Activated T-cell treated with anti-CD3 and anti-CD28 coated beads, Interleukin-2, amount 50 U/mL, for 1 hour (primary cell): ENCODE measurements around the gene CD5L.

Experiments
- DNase-seq: peaks from one replicate; pipeline ENCODE4 v3.0.0-alpha.2; 2020

The CD5L gene

DNA sequence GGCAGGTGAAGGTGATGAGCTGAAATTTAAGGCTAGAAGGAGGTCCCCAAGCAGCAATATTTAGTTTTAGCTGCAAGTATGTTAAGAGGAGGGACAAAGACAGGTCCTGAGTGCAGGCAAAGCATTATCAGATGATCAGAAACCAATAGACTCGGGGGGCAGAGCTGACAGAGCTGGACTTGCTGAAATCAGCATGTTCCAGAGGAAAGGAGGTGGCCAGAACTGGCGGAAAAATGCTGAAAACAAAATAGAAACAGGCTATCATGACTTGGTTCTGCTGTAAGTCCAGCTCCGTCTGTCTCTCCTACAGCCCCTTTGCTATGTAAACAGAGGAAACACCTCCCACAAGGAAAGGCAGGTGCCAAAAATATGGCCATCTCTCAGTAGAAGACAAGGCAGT lies at the start of gene CD5L:
CD5L (minus strand) TSS at position 101 of the 400 bp plus-strand sequence. CDS start 107 bp downstream, outside the sequence.
- no peak for DNase-seq

DNA sequence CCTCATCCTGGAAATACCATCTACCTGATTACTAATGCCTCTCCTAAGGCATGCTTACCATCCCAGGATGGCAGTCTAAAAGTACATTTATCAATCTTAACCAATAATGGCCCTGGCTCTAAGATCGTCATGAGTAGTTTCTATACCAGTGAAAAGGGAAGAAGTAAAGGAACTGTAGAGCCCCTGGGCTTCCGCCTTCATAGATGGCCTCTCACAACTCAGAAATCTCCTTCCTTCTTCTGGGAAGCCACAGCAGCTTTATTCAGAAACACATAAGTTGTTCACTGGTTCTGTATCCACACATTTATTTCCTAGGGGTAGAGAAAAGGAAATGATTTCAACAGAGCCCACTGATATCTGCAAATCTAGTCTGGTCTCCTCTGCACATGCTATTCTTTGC lies 41.0 kb upstream of the CD5L start:
- no peak for DNase-seq

DNA sequence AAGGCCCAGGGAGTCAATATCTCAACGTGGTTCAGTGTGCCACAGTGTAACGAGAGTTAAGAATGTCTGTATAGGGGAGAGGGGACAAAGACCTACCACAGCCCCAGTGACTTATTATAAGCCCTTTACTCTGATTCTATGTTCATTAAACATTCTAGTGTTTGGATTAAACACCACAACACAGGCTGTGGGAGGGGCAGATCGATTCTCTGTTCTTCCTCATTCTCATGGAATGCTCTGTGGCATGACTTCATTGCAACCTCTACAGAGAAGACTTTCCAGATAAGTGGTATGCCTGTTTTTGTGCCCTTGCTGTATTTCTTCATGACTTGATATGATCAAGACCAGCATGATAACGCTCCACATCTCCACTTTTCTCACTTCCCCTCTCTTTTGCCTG lies 39.0 kb upstream of the CD5L start:
- DNase-seq, result no peak

DNA sequence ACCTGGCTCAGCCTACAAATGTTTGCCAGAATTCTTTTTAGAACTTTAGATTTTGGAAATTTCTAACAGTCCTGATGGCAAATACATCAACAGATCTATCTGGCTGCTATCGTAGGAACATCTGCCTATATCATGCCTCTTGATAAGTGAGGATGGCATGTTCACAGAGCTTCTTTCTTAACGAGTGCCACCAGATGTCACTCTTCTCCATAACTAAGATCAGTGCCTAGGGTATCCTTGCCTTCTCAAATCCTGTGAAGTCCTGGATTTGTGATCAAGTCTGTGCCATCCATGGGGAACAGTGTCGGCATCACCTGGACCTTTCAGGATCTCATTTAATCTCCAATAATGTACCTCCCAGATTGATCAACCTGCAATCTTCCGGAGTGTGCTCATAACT lies 36.5 kb upstream of the CD5L start:
- no peak for DNase-seq

DNA sequence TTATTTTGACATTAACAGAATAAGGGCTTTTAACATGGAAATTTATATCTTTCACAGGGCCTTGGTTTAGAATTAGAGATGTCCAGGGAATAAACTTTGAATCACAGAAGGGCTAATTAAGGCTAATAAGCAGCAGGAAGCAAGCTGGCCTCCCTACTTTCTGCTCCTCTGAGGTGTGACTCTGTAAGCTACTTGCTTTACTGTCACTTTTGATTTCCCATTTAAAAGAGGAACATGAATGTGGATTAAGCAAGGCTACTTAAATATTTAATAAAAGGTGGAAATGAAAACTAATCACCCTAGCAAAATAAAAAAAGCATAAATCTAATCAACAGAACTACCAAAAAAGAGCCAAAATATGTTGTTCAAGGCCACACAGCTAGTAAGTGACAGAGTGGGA lies 28.9 kb upstream of the CD5L start:
- no peak for DNase-seq

DNA sequence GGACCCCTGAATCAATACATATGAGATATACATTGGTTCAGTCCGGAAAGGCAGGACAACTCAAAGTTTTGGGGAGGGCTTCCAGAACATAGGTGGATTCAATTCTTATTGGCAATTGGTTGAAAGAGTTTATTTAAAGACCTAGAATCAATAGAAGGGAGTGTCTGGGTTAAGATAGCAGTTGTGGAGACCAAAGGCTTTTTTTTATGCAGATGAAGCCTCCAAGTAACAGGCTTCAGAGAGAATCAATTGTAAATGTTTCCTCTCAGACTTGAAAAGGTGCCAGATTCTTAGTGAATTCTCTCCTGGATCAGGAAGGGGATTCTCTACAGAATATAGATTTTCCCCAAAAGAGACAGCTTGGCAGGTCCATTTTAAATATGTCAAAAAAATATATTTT lies 27.0 kb upstream of the CD5L start:
- DNase-seq, result no peak

DNA sequence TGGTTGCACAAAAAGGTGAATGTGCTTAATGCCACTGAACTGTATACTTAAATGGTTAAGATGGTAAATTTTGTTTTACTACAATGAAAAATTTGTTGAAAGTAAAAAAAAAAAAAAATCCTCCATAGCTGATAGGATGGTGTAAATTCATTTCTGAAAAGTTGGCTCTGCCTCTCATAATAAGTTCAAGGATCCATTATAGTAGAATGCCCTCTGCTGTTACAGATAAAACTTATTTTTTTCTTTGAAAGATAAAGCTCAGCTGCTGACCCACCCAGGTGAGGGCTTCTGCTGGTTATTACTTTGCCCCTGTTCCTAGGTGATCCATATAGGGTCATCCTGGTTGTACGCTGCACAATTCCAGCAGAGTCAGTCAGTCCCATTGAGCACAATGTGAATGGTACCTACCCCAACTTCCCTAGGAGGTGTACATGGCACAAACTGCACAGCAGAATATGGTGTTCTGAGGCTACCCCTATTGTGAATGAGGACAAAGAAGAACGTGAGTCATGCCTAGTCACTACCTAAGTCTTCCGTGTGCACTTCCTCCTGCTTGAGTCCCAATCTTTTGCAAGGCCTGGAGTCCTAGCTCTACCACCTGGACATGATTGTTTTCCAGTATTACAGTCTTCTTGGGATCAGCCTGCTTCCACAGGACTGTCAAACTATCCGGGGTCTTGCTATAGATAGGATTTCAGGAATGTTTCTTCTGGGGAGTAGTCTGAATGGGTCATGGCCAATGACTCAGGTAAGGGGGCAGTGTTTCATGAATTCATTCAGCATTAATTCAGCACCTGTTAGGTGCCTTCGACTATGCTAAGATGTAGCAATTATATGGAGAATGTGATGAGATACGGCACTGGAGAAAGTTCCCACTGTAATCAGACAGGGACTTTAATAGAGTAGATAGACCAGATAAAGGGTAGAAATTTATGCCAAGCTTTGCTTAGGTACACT lies 20.8 kb upstream of the CD5L start:
- DNase-seq, result no peak

DNA sequence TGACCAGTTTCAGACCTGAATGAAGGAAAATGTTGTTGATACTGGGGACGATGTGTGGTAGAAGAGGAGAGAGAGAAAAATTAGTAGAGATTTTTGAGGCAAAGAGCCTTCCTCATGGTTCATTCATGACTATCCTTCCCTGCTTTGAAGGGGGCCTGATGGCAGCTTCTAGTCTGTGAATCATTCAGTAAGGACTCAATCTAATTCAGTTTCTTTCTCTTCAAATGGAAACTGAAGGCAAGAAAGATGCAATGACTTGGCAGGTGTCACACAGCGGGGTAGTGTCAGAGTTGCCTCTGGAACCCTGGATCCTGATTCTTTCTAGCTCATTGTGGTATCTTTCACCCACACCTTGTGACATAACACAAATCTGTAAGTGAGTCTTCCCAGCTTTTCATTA lies 14.9 kb upstream of the CD5L start:
- DNase-seq, result no peak

DNA sequence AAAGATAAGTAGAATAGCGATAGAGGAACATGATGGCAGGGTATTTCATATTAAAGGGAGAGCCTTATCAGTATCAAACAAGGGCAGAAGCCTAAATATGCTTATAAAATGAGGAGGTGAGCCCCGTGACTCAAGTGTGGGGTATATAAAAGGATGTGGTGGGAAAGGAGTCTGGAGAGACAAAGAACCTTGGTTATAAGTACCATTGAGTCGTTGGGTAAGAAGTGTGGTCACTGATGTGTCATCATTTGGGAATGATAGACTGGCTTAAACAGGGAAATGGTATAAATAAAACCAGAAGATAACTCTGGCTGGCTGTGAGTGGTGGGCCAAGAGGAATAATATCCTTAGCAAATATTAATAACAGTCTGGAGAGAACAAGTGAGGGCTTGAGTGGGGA lies 10.9 kb upstream of the CD5L start:
- no peak for DNase-seq

DNA sequence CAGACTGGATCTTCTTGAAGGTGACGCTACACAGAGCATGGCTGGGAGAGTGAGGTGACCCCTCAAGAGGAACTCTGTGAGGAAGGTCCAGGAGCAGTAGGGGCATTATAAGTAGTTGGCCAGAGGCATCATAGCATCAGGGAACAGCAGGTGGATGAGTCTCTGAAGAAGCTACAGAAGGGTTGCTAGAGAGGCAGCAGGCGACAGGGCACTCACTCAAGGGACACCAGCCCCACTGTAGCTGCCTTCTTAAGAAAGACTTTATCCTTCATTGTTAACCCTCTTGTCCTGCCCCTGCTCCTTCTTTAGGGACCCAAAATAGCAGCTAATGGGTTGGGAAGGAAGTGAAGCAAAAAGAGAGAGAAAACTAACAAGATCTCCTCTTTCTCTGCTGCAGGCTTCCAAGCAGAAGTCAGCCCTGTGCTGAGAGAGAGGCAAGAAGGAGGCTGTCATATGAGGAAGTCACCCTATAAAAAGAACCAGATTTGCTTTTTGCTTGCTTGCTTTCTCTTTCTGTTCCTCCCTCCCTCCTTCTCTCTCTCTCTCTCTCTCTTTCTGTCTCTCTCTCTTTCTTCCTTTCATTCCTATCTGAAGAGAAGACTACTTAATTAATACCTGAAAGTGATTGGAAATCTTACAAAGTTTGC lies 7.7 kb upstream of the CD5L start:
- DNase-seq, result no peak

DNA sequence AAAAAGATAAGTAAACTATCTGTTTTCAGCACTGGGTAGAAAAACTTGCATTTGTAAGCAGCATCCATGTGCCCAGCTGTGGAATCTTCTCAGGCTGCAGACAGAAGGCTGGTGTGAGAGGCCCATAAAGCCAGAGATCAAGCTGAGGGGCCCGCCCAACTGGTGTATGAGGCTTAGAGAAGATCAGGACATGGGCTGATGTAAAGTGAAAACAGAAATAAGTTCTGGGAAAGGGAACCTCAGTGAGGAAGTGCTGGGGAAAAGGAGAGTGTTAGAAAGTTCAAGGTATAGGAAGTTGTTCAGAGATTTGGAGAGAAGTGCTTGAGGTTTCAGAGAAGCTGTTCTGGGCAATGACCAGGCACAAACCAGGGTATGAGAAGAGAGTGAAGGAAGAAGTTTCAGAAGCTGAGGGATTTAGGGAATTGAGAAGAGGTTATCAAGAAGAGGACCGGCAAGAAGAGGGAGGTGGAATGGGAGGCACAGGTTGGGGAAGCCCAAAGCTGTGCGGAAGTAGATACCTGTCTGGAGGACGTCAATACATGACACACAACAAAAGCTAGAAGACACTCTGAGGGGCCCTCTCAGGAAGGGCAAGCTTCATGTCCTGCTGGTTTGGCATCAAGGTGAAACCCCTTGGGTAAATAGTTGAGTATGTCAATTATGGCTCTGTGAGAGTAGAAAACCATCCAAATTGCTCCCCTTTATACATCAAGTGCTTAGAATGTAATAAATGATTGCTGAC lies 2.7 kb upstream of the CD5L start:
- no peak for DNase-seq

DNA sequence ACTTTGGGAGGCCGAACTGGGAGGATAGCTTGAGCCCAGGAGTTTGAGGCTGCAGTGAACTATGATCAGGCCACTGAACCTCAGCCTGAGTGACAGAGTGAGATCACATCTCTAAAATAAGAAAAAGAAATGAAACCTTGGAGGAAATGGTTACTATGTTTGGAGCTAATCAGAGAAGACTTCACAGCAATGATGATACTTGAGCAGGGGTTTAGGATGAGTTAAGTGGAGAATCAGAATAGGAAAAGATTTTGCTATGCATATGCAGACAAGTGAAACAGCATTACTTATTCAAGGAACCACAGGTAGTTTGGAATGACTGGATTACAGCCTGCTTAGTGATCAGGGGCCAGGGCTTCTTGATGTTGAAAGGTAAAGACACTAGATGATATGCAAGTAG lies 1.3 kb upstream of the CD5L start:
- no peak for DNase-seq

DNA sequence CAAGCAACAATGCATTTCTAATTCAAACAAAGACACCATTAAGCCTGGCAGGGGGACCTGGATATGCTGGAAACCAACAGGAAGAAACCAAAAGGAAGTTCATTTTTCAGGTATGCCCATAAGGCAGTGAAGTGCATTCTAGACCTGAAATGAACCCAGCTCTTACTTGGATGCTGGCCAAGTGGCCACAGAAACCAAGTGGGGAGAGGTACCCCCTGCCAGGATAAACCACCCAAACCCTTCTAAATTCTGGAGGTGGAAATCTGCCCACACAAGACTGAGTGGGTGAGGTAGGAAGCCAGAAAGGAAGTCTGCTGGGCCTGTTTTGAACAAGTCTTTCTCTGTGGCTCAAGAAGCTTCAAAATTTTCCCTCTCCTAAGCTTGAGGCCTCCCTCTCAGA lies 2.6 kb downstream of the CD5L start:
- DNase-seq, result no peak

DNA sequence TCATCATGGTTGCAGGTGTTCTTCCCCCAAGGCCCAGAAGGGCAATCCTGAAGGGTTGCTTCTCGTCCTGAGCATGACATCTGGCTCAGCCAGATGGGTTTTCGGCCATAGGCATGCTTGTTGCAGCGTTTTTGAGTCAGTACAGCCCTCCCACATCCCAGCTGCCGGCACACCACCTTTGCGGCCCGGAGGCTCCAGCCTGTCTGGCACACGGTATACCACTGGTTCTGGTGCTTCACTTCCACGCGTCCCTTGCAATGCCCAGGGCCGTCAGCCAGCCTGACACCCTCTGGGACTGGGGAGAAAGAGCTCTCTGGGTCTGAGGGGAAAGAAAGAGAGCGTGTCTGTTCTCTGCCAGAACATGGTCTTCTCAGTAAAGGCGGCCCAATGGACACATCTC lies 7.2 kb downstream of the CD5L start:
- no peak for DNase-seq

DNA sequence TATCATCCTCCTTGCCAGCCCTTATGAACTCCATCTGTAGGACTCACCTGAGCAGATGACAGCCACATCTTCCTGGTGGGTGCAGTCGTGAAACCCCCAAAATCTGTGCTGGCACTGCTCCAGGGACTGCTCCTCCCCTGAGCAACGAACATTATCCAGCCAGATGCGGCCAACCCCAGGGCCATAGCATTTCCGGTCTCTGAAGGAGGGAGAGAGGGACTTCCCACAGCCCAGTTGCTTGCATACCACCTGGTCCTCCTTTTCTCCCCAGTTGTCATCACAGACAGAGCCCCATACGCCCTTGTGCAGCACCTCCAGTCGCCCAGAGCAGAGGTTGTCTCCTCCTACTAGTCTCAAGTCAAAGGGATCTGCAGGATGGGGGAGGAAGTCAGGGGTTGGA lies 8.5 kb downstream of the CD5L start:
- no peak for DNase-seq

DNA sequence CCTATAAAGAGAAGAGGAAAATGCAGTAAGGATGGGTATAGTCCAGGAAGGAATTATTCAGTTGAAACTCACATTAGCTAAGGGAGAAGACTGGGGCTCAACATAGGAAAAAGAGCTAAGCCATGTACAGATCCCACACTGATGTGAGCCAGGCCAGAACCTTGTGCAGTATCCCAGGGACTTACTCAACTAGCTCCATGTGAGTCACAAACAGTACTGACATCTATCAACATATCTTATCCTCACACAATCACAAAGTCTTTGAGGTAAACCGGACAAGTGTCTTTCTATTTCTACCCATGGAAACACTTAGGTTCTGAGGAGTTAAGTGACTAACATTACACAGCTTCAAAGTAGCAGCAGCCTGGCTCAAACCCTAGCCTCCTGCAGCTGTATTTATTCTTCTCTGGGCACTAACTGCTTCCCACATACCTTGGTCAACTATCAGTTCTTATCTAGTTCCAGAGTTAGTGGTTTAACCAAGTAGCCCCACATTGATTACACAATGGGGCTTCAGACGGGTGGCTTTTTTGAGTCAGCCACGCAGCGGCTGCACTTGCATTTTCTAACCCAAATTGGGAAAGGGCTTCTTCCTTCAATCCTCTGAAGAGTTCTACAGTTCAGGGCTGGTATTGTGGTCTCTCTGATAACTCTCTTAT lies 9.5 kb downstream of the CD5L start:
- no peak for DNase-seq

DNA sequence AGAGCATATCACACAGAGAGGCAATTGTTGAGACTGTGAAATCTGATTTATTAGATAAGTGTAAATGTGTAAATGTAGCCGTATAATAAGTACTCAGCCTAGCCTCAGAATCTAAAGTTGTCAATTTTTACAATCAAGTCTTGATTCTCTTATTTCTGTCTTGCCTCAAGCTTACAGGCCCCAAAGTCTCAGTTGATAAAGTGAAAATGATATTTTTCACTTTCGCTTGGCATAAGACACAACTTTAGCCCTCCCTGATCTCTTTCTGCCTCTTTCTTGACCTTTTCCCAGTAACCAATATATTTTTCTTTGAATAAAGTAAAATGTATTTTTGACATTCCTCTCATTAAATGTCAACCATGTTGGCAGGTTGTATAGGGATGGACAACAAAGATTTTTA lies 10.7 kb downstream of the CD5L start:
- DNase-seq, result no peak

DNA sequence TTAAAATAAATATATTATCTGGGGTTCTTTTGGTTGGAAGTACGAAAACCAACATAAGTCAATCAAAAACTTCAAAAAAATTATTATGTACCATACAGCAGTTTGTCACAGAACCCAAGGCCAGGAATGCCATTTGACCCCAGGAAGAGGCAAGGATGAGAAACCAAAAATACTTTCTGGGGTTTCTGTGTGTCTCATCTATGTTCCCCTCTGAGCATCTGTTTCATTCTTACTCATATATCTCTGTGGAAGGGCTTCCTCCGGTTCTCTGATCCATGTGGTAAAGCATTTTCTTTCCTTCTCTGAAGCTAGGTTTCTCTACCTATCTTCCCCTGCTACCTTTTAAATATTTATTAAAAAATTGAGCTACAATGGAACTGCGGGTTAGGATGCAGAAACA lies 11.9 kb downstream of the CD5L start:
- no peak for DNase-seq

DNA sequence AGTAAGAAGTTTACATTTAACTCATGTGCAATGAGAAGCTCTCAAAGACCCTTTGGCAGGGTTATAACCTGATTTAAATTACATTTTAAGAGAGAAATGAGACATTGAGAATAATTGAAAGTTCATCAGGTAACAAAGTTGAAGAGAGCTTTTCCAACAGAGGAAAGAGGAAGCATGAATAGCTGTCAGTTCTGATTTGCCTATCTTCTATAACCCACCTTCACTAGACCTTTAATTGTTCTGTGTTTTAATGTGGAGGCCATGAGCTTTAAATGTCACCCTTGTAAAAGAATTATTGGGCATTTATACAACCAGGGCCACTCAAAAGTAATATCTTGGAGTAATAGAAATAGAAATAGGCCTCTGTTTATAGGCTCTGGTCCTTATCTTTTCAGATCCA lies 12.4 kb downstream of the CD5L start:
- DNase-seq, result no peak

DNA sequence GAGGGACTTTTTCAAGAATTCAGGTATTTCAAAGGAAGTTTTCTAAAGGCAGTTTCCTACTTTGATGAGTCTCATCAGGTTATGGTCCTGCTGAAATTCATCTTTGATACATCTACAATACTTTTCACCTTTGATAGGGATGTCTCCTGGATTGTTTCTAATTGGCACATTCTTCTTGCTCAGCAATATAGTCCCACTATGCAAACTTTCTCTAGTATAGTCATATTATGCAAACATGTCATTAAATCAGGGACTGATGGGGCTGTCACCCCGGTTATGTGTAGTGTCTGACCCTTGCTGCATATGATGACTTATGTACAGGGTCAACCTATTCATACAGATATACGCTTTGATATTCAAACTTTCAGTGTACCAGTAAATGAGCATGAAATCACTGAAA lies 21.3 kb downstream of the CD5L start:
- no peak for DNase-seq

DNA sequence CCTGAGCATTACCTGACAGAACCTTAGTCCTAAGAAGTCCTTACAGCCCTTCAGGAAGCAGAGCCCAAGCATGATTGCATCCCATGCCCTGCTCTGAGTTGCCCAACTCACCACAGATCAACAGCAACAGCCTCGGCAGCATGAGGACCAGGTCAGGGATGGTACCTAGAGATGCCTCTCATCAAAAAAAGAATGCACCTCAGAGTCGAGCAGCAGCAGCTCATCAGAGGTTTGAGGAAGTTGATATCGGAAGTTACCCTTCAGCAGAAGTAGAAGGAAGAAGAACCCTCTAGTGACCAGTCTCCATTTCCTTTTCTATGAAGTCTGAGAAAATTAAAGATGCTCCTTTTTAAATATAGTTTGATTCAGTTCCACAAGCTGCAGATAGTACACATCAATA lies 21.7 kb downstream of the CD5L start, which contains the start of gene FCRL1:
FCRL1 (minus strand) TSS at position 225 of the 400 bp plus-strand sequence; CDS start at position 142, 83 bp downstream.
- no peak for DNase-seq

DNA sequence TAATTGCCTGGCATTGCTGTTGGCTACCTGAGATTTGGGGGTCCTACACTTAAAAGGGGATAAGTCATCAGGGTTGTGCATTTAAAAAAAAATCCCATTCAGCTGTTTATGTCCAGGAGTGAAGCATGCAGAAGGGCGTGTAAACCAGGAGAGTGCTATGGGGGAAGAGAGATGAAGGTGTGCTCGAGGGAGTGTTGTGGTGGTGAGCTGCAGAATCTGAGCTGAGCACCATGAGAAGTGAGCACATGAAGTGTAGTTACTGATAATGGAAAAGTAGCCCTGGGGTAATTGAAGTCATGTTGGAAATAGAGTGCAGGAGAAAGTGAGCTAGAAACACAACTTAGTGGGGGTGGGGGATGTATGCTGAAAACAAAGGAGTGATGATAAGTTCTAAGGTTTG lies 22.4 kb downstream of the CD5L start:
- DNase-seq, result no peak

DNA sequence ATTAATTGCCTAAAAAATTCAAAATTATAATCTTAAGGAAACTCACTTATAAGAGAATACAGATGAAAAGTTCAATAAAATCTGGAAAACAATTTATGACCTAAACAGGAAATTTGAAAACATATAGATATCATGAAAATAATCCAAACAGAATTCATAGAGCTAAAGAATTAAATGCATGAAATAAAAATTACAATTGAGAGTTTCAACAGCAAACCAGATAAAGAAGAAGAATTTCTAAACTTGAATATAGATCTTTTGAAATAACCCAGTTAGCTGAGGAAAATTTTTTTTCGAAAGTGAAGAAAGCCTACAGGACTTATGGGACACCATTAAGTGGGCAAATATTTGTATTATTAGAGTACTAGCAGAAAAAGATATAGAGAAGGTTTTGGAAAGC lies 28.3 kb downstream of the CD5L start:
- no peak for DNase-seq
